HG03097 (cell line): ENCODE data around the gene GPR39.

ENCODE experiments used
- ATAC-seq: cut with Tn5 transposase; IDR thresholded peaks from one replicate; pipeline ENCODE4 v1.9.1; 2021; ENCODE audit not compliant: unreplicated experiment, low FRiP score

GPR39 gene

GRCh38 chr2:132664096-132664495 lies 247.5 kb downstream of the GPR39 start:
- no peak for ATAC-seq

DNA sequence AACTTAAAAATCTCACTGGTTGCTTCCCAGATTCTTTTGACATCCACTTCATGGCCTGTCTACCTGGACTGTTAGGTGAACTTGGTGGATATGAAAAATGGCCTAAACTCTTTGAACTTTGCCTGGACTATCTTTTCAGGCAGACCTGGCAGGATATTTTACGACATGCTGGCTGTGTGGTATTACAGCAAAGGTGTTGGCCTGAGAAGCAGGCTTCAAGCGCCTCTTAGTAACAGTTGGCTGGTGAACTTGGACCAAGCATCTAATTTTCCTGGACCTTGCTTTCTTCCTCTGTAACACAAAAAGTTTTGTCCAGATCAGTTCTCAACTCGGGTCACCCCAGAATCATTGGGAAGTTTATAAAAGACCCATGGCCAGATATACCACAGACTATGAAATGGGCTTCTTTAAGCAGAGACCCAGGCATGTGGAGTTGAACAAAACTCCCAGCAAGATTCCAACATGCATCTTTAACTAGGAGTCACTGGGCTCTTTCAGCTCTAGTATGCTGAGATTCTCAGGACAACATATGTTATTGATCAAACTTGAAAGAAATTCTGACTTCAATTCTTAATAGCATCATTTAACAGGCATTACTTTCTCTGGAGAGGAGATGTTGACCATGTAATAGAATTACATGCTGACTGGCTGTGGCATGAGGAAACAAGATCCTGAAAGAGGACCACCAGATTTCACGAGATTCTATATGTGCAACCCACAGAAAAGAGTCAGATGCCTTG lies 249.0 kb downstream of the GPR39 start:
- ATAC-seq: no peak

DNA sequence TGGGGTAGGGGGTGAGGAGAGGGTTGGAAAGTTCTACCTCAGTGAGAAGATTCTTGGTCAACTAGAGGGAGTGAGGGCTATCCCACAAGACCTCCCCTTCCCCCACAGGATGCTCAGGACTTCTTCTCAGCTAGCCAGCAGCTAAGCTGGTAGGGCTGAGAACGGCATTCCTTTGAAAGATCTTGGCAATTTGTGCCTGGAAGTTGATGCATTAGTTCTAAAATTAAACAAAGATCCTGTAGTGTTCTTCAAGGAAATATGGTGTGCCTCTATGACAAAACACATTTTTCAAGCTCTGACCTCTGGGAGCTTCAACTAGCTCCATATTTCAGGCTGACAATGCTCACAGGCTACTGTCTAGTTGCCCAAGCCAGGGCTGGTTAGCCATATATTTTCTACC lies 251.1 kb downstream of the GPR39 start:
- no peak for ATAC-seq

- no peak for ATAC-seq
These were observed 251.7 kb downstream of the GPR39 start for GRCh38 chr2:132668189-132668823.

DNA sequence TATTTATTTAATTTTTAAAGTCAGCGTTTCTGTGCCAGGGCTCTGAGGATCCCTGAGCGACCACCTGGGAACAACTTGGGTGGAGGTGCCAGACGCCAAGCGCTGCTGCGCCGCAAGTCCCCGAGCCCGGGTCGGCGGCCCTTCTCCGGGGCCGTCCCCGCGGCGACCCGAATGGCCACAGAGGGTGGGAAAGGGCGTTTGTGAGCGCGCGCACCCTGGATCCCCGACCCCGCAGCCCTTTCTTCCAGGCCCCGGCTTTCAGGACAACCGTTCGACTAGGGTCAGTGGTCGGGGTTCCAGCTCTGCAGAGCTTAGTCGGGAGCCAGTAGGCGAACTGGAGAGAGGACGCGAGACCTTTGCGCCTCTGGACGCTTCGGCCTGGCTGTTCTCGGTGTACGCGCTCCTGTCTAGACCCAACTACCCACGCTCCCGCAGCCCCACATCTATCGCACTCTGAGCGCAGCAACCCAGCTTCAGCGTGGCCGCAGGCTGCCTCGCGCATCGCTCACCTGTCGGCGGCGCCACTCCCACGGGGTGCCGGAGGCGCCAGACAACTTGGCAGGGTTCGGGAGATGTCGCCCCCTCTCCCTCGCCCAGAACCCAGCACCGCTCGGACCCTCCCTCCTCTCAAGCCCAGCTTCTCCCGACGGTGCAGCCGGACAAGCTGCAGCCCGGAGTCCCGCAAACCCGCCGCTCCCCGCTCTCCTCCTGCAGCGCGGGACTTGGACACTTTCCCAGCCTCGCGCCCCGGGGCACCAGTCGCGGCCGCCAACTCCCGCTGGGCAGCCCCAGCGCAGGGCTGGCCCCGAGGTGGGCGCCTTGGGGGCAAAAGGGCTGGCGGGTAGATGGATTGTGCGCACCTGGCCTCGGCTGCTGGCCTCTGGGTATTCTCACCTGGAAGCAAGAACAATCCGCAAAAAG lies 252.6 kb downstream of the GPR39 start:
- ATAC-seq: no peak

GRCh38 chr2:132669908-132670495 lies 253.4 kb downstream of the GPR39 start, which contains the start of gene LYPD1:
Gene LYPD1 (minus strand): TSS chr2:132670205. CDS start chr2:132669932, 273 bp downstream.
- no peak for ATAC-seq

GRCh38 chr2:132670496-132671150 lies 254.0 kb downstream of the GPR39 start:
- ATAC-seq: no peak

DNA sequence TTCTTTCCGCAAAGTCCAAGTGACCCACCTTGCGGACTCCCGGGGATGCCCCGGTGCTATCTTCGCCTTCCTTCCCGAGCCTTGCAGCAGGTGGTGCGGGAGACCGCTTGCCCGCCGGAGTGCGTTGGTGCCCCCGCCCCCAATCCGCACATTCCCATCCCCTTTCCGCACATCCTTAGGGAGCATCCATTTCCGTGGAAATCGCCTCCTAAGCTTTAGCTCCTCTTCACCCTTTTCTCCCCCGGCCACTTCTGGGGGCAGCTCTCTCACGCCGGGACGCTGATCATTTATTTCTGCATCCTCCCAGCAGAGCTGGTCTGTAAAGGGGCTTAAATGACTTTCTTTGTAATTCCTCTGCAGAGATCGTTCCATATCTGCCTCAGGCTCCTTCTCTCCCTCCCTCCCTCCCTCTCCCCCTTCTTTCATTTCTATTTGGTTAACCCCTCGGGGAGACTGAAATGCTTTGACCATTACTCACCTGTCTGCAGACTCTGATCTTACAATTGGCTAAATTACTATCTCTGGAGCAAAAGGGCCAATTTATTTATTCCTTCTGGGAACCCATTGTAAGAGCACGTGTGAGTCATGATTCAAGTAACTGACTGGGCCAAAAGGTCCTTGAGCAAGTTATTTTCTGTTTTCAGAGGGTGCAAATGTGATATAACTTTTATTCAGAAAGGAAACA lies 254.7 kb downstream of the GPR39 start:
- ATAC-seq: no peak

GRCh38 chr2:132676999-132677398 lies 260.4 kb downstream of the GPR39 start:
- no peak for ATAC-seq

- ATAC-seq: no peak
These were observed 261.1 kb downstream of the GPR39 start for GRCh38 chr2:132677661-132678060.

- ATAC-seq: no peak
These were observed 261.9 kb downstream of the GPR39 start for GRCh38 chr2:132678483-132678882.

- no peak for ATAC-seq
These were observed 263.9 kb downstream of the GPR39 start for GRCh38 chr2:132680544-132680943.

DNA sequence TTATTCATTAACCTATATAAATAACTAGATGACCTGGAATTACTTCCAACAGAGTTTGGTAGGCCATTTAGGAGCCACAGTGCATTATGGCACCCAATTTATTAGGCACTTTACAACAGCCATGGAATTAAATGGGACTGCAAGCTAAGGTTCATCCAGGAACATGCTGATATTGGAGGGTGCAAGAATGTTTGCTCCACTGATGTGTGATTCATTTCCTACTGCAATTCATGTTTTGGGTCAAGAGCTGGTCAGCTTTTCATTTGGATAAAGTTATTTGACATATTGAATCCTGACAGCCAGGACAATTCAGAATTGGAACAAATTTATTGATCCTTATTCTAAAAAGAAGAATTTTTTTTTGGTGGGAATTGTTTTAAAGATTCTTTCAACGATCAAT lies 265.2 kb downstream of the GPR39 start:
- ATAC-seq: no peak

- no peak for ATAC-seq
These were observed 274.2 kb downstream of the GPR39 start for GRCh38 chr2:132690664-132691303.

- no peak for ATAC-seq
These were observed 275.0 kb downstream of the GPR39 start for GRCh38 chr2:132691556-132691955.

- no peak for ATAC-seq
These were observed 276.2 kb downstream of the GPR39 start for GRCh38 chr2:132692816-132693215.
